Measurements from ENCODE around the gene SCUBE1.

DNA sequence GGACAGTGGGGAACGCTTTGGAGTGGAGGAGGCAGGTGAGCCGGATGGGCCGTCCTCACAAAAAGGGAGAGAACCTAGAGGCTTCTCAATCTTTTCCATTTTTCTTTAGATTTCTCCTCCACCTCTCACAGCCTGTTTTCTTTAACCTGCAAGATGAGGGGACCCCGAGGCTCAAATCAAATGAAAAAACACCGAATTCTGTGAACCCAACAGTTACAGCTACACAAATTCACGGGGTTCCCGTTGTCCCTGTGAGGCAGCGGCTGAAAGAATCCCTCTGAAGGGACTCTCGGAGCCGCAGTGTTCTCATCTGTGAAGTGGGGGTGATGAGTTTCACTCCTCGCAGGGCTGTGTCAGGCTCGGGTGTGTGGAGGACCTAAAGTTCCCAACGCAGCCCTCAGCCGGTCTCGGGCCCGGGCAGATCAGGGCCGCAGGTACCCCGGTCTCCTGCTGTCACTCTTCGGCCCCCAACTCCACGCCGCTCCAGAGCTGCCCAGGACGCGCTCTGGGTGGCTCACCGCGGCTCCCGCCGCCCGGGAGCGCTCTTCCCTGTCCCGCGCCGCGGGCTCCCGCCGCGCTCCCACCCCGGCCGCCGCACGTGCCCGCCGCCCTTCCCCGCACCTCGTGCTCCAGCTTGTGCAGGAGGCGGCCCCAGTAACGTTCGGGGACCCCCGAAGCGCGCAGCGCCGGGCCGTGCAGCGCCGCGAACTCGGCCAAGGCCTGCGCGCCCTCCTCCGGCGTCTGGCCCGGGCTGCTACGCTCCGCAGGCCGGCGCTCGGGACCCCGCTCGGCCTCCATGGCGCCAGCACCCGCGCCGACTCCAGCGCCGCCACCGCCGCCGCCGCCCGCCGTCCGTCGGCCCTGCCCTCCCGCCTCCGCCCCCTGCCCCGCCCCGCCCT is 156.7 kb downstream of the SCUBE1 start, which contains the start of gene TTLL12:
- no peak for TF ChIP-seq RFX5 (IDR thresholded peaks at IDR 0.05; ENCODE audit: low read length)
- no peak for TF ChIP-seq POLR2AphosphoS5 (IDR thresholded peaks at IDR 0.05; ENCODE audit: low read depth, low read length)
- TF ChIP-seq, protein P1, sequence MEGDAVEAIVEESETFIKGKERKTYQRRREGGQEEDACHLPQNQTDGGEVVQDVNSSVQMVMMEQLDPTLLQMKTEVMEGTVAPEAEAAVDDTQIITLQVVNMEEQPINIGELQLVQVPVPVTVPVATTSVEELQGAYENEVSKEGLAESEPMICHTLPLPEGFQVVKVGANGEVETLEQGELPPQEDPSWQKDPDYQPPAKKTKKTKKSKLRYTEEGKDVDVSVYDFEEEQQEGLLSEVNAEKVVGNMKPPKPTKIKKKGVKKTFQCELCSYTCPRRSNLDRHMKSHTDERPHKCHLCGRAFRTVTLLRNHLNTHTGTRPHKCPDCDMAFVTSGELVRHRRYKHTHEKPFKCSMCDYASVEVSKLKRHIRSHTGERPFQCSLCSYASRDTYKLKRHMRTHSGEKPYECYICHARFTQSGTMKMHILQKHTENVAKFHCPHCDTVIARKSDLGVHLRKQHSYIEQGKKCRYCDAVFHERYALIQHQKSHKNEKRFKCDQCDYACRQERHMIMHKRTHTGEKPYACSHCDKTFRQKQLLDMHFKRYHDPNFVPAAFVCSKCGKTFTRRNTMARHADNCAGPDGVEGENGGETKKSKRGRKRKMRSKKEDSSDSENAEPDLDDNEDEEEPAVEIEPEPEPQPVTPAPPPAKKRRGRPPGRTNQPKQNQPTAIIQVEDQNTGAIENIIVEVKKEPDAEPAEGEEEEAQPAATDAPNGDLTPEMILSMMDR (IDR thresholded peaks at IDR 0.05), result no peak; the same call in 1 of the 2 replicates
- no peak for TF ChIP-seq SIN3A (IDR thresholded peaks at IDR 0.05; ENCODE audit: borderline replicate concordance, low read depth, low read length)
- no peak for TF ChIP-seq FOXM1 (IDR thresholded peaks at IDR 0.05; ENCODE audit: low read depth)
- TF ChIP-seq, protein P2, sequence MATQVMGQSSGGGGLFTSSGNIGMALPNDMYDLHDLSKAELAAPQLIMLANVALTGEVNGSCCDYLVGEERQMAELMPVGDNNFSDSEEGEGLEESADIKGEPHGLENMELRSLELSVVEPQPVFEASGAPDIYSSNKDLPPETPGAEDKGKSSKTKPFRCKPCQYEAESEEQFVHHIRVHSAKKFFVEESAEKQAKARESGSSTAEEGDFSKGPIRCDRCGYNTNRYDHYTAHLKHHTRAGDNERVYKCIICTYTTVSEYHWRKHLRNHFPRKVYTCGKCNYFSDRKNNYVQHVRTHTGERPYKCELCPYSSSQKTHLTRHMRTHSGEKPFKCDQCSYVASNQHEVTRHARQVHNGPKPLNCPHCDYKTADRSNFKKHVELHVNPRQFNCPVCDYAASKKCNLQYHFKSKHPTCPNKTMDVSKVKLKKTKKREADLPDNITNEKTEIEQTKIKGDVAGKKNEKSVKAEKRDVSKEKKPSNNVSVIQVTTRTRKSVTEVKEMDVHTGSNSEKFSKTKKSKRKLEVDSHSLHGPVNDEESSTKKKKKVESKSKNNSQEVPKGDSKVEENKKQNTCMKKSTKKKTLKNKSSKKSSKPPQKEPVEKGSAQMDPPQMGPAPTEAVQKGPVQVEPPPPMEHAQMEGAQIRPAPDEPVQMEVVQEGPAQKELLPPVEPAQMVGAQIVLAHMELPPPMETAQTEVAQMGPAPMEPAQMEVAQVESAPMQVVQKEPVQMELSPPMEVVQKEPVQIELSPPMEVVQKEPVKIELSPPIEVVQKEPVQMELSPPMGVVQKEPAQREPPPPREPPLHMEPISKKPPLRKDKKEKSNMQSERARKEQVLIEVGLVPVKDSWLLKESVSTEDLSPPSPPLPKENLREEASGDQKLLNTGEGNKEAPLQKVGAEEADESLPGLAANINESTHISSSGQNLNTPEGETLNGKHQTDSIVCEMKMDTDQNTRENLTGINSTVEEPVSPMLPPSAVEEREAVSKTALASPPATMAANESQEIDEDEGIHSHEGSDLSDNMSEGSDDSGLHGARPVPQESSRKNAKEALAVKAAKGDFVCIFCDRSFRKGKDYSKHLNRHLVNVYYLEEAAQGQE (IDR thresholded peaks at IDR 0.05; ENCODE audit: low read depth, low read length), result no peak
- TF ChIP-seq FOXJ3 (CRISPR knock-in tag; IDR thresholded peaks at IDR 0.05), result no peak
- TF ChIP-seq SMC3 (IDR thresholded peaks at IDR 0.05; ENCODE audit: low read depth, low read length), result no peak
- TF ChIP-seq, protein P3, sequence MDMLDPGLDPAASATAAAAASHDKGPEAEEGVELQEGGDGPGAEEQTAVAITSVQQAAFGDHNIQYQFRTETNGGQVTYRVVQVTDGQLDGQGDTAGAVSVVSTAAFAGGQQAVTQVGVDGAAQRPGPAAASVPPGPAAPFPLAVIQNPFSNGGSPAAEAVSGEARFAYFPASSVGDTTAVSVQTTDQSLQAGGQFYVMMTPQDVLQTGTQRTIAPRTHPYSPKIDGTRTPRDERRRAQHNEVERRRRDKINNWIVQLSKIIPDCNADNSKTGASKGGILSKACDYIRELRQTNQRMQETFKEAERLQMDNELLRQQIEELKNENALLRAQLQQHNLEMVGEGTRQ (IDR thresholded peaks at IDR 0.05; ENCODE audit: borderline replicate concordance, low read depth, low read length), result no peak
- TF ChIP-seq RAD21 (IDR thresholded peaks at IDR 0.05; ENCODE audit: low read length), result no peak
- no peak for TF ChIP-seq YY1 (IDR thresholded peaks at IDR 0.05; ENCODE audit: low read depth)
- TF ChIP-seq, protein P4, sequence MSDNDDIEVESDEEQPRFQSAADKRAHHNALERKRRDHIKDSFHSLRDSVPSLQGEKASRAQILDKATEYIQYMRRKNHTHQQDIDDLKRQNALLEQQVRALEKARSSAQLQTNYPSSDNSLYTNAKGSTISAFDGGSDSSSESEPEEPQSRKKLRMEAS (IDR thresholded peaks at IDR 0.05; ENCODE audit: low read depth), result peak; percentile 39; the same call in 1 of the 2 replicates
- no peak for TF ChIP-seq JUND (IDR thresholded peaks at IDR 0.05)

Data from SK-N-SH (cell line).